GM15510 (cell line): ENCODE measurements around the gene LSM14A.

Experiments used
- POLR2A ChIP-seq: IDR thresholded peaks from 3 replicates; pipeline ENCODE4 v1.6.1; 2011; ENCODE audit warnings: borderline replicate concordance; ENCODE audit not compliant: insufficient read length; ENCODE audit errors: extremely low read depth

The LSM14A gene

GRCh38 chr19:34171877-34172660 is at the start of gene LSM14A:
Gene LSM14A, plus strand, starts transcription at chr19:34172504. Its CDS starts 139 bp downstream, at chr19:34172643.
- peak; percentile 98 for TF ChIP-seq POLR2A

DNA sequence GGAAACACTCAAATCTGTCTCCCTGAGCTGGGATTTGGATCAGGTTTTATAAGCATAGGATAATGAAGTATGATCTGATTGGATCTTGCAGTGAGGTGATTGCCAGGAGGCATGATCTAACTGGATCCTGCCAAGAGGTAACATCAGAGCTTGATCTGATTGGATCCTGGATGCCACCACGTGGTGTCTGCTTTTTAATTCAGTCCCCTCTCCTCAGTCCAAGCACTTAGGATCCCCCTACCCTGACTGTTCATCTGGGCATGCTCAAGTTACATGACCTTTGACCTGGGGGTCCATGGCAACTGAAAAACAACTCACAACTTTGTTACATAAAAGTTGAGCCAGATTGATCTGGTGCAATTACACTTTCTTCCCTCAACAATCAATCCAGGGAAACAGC is 47.5 kb upstream of the LSM14A start:
- no peak for TF ChIP-seq POLR2A

DNA sequence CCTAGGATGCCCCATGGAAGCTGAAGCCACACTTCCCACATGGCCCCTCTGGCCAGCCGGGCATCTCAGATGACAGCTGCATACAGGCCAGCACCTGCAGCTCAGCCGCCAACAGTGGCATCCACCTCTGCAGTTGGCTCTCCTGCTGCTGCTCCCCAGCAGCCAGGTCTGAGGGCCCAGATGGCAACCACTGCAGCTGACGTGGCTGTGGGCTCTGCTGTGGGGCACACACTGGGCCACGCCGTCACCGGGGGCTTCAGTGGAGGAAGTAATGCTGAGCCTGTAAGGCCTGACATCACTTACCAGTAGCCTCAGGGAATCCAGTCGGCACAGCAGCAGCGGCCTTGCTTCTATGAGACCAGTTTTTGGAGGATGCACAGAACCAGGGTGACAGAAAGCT is 45.3 kb upstream of the LSM14A start:
- TF ChIP-seq POLR2A = no peak

GRCh38 chr19:34127684-34128189 is 44.6 kb upstream of the LSM14A start:
- TF ChIP-seq POLR2A = no peak

GRCh38 chr19:34128558-34129250 is 43.6 kb upstream of the LSM14A start:
- TF ChIP-seq POLR2A = no peak

DNA sequence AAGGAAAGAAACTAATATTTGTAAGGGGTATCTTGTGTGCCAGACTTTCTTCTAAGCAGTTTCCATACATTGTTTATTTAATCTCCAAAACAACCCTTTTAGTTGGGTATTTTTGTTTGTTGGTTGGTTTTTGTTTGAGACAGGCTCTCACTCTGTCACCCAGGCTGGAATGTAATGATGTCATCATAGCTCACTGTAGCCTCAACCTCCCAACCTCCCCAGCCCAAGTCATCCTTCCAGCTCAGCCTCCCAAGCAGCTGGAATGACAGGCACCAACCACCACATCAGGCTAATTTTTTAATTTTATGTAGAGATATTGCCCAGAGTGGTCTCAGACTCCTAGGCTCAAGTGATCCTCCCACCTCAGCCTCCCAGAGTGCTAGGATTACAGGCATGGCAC is 41.2 kb upstream of the LSM14A start:
- TF ChIP-seq POLR2A = no peak

DNA sequence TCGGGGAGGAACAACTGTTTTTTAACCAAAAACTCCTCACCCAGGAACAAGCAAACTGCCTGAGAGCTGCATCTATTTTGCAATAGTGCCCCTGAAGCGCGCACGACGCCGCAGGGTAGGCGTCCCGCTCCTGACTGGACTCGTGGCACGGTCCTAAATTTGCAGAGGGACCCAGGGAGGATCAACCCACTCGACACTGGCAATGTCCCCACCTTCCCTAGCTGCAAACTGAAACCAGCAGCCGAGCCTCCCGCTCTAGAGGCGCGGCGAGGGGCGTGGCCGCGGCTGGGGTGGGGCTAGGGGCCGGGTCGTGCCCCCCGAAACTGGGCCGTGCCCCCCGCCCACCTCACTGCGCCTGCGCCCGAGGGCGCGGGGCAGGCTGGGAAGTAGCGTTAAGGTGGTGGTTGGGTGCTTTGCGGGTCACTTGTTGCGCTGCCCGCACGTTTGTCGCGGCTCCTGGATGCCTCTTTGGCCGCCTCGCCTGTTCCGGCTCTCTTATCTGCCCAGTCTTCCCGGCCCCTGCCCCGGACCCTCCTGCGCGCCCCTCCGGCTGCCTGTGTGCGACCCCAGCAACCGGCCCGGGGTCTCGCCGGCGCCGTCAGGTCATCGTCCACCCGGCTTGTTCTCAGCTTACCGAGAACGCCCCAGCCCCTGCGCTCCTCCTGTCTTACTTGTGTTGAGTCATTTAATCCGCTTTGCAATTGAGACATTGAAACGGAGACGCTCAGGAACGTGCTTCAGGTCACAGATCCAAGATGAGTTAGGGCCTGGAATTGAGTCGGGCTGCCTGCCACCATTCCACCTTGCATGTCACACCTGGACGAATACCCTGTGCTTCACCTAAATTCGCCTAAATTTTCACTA is 37.9 kb upstream of the LSM14A start:
- peak; percentile 96 for TF ChIP-seq POLR2A

GRCh38 chr19:34135054-34135800 is 37.1 kb upstream of the LSM14A start:
- no peak for TF ChIP-seq POLR2A

DNA sequence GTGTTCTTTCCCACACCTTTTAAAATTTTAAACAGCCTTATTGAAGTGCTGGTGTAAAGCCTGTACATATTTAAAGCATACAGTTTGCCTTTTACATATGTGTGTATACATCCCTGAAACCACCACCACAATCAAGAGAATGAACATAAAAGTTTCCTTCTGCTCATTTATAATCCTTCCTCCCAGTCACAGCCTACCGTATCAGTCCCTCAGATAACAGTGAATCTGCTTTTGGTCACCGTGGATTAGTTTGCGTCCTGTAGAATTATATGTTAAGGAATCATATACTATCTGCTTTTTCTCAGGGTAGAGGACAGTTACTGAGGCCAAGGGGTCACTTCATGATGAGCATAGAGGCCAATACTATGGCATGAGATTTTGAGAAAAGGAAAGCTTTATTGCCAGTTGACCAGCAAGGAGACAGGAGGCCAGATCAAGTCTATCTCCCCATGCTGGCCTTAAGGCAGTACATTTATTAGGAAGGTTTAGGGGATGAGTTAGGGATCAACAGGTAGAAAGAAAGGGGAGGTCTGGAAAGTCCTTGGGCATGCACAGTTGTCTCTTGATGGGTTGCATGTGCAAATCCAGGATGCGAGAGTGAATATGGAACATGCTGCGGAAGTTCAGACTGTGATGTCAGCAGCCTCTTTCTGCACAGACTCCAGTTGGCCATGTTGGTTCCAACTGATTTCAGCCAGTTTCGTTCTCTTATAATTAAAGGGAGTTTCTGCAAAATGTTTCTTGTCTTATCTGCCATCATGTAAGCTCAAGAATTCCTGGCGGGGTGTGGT is 36.3 kb upstream of the LSM14A start:
- TF ChIP-seq POLR2A = no peak

GRCh38 chr19:34141025-34141424 is 31.3 kb upstream of the LSM14A start:
- TF ChIP-seq POLR2A = no peak

GRCh38 chr19:34142440-34142839 is 29.9 kb upstream of the LSM14A start:
- TF ChIP-seq POLR2A = no peak

DNA sequence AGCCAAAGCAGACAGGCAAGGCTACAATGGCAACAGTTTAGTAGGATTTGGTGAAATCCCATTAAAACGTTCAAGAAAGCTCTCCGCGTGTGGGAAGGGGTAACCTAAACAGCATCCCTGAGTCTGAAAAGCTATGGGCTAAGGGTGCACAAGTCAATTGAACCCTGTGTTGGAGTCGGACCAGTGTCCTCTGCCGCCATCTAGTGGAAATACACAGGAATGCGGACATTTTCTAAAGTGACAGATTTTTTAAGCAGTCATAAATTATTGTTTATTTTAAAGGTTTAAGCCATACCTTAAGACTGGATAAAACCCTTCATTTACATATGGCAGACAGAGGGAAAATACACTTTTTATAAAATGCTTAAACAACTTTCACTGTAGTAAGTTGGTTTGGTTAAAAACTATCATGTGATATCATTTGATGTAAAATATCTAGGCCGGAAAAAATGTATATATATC is 26.5 kb upstream of the LSM14A start:
- TF ChIP-seq POLR2A = no peak

DNA sequence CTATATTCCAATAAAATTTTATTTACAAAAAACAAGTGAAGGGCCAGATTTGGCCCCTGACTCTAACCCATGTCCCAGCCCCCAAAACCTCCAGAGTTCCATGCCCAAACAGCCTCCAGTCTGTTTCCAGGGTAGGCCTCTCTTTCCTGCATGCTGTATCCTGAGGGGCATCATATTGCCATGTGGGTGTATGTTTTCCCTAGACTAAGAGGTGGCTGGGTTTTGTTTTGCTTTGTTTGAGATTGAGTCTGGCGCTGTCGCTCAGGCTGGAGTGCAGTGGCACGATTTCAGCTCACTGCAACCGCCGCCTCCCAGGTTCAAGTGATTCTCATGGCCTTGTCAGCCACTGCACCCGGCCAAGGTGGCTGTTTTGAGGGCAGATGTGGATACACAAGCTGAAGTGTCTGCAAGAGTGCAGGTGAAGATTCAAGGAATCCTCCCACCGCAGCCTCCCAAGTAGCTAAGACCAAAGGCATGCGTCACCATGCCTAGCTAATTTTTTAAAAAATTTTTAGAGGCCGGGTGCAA is 23.6 kb upstream of the LSM14A start:
- TF ChIP-seq POLR2A = no peak

DNA sequence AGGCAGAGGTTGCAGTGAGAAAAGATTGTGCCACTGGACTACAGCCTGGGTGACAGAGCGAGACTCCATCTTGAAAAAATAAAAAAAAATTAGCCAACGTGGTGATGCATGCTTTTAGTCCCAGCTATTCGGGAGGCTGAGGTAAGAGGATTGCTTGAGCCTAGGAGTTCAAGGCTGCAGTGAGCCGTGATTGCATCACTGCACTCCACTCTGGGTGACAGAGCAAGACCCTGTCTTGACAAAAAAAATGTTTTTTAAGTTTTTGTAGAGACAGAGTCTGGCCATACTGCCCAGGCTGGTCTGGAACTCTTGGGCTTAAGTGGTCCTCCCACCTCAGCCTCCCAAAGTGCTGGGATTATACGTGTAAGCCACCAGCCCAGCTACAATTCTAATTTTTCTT is 22.4 kb upstream of the LSM14A start:
- no peak for TF ChIP-seq POLR2A

DNA sequence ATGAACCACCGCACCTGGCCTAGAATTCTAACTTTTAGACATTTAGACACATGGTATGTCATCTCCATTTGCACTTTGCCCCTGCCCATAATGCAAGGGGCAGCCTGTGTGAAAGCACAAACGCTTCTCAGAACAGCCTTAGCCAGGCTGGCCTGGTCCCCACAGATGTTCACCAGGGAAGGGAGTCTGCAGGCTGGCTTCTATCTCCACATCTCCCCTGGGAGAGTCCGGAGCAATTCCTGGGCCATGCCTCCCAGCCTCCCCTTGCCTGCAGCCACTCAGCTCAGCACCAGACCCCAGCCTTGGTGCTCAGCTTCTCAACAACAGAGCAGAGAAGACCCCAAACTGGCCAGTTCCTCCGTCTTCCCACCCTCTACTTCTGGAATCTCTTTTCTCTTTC is 21.7 kb upstream of the LSM14A start:
- no peak for TF ChIP-seq POLR2A
